GM04504 (cell line): Measurements from ENCODE around the gene LIMS4.
"Not testable (repeated sequence)": the region's sequence is repeated elsewhere in the genome, so short reads cannot be mapped to it uniquely, and the experiment has no call there.

ENCODE experiments used
- DNase-seq: peaks from one replicate; pipeline ENCODE4 v3.0.0-alpha.2; 2012; ENCODE audit warnings: low read depth

The LIMS4 gene

DNA sequence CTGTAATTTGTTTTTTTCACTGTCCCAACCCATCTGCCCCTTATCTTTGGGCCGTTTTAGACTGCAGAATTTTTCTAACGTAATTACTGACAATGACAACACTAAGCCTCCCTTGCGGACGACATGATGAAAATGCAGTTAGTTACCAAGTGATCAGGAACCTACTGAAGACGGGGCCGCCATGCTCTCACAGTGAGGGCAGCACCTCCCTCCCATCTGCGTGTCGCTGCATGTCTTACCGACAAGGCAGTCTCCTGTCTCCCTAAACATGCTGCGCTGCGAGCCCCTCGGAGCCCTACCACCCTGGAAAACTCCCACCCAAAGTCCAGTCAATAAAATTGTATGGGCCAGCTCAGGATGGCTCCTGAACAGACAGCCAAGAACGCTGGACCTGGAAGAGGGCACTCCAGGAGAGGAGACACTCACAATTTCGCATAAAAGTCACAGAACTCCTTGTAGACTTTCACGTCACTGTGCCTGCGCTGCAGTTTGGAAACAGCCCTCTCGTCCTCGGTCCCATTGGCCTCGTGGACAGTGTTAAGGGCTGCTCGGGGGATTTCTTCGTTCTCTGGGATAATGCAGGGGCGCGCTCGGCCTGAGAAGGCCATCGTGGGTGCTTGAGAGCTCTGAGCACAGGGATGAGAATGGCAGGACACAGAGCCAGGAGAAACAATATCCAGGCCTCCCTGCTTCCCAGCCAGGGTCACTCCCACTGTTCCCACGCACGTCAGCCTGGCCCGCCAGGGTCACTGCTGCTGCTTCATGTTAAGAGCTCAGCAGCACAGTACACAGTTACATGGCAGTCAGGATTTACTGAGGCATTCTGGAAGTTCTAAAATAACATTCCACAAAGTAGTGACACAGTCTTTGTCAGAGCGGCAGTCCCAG is at the start of gene LIMS4:
TSS of gene LIMS4 (minus strand) at position 646 of the 888 bp plus-strand sequence. CDS start at position 608, 38 bp downstream.
- not testable (repeated sequence) for DNase-seq

DNA sequence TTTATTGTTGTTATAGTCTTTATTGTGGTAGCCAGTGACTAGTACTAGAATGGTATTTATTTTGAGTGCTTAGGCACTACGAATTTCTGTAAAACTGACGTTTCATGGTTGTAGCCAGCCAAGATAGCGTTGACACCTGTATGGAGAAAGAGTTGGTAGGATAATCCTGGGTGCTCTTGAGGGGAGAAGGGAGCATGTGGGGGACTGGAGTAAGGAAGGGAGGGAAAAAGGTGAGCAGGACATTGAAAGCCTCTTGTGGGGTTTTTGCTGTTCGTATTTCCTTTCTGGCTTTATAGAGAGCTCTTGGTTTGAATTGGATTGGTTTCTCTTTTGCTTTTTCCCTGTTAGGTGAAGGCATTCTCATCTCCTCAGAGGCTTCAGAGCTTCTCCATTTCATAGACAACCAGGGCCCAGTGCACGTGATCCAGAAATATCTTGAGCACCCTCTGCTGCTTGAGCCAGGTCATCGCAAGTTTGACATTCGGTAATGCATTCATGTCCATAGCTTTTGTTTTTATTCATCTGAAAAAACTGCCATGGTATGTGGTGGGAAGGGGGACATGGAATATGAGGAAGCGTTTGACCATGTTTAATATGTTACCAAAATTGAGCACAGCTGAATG is 27.2 kb upstream of the LIMS4 start:
- not testable (repeated sequence) for DNase-seq

GRCh38 chr2:110496027-110496426 is 23.4 kb upstream of the LIMS4 start:
- DNase-seq = not testable (repeated sequence)

DNA sequence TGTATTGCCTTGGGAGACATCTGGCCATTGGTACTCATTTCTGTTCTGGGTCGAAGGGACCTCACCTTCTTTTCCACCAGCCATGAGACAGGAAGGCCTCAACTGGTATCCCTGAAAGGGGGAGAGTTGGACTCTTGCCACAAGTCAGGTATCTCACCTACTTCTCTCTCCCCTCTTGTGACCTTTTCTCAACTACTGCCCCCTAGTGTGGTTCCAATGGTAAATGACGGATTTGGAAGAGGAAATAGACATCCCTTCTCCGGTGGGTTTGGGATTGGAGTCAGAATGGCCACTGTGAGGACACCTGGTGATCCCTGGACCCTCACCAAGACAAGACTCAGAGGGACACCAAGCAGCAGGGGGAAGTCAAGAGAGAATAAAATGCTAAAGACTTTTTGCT is 21.9 kb upstream of the LIMS4 start:
- not testable (repeated sequence) for DNase-seq

- DNase-seq = not testable (repeated sequence)
These were observed 16.4 kb upstream of the LIMS4 start for GRCh38 chr2:110488991-110489390.

DNA sequence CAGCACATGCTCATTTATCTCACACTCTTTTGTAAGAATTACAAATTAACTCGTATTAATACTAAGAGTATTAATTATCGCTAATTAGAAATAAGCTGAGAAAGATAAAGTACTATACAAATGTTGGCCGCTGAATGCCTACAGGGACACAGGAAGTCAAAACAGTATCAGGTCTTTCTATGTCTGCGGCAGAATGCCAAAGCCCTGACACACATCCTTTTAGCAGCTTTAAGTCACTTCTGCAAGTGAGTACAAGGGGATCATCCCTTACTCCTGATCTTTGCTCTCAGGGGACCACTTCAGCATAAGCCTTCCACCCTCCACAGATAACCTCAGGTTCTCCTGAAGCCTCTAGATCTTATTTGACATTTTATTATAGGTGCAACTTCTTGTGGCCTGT is 10.1 kb upstream of the LIMS4 start:
- DNase-seq = not testable (repeated sequence)

GRCh38 chr2:110481200-110481599 is 8.6 kb upstream of the LIMS4 start:
- DNase-seq = not testable (repeated sequence)

GRCh38 chr2:110480084-110480483 is 7.5 kb upstream of the LIMS4 start:
- DNase-seq = not testable (repeated sequence)

DNA sequence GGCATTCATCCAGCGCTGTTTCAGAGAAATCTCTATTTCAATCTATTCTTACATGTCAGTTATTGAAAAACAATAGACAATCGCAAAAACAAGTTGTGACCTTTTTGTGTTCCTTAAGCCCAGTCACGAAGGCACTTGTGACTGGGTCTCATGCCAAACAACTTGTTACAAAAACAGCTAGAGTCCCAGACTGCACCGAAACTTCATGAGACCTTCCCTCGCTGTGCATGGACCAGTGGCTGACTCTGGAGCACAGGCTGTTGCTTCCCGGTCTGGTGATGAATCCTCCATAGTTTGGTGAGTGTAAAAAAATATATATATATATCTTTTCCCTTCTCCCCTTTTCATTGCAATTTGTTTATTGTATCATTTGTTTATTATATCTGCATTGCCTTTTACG is 4.8 kb upstream of the LIMS4 start:
- DNase-seq = not testable (repeated sequence)

GRCh38 chr2:110476952-110477351 is 4.3 kb upstream of the LIMS4 start:
- not testable (repeated sequence) for DNase-seq

DNA sequence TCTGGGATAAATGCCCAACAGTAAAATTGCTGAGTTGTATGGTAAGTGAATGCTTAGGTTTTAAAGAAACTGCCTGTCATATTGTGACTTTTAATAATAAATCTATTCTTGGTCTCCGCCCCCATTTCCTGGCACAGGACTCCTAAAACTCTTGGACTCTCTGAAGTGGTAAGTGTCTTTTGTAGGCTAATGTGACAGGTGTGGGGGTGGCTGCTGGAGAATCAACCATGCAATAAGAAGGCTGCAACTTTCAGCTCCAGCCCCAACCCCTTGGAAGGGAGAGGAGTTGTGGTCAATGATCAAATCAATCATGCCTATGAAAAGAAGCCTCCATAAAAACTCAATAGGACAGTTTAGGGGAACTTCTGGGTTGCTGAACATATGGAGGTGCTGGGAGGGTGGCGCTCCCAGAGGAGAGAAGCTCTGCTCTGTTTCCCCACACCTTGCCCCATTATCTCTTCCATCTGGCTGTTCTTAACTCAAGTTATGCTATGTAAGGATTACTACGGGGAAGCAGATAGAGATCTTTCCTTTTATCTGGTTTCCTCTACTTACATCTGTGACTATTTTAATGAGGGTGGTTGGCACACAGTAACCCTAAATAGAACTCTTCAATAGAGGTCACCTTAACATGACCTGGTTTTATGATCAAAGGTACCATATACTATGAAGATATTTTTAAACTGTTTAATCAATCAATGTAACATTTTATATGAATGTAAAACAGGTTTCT is 3.2 kb upstream of the LIMS4 start:
- DNase-seq = not testable (repeated sequence)

DNA sequence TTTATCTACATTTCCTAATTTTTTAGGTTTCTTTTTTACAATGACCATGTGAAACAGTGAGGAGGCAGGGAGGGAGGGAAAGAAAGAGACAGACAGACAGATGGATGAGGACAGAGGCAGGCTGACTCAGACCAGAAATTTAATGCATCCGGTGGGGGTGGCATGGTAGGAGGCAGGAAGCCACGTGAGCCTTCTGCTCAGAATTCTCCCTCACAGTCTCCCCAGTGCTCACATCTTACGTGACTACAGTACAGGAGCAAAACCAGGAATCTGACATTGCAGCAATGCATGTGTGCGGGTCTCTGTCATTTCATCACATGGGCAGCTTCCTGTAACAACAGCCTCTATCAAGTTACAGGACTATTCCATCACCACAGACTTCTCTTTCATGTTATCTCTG is 2.3 kb upstream of the LIMS4 start:
- not testable (repeated sequence) for DNase-seq

DNA sequence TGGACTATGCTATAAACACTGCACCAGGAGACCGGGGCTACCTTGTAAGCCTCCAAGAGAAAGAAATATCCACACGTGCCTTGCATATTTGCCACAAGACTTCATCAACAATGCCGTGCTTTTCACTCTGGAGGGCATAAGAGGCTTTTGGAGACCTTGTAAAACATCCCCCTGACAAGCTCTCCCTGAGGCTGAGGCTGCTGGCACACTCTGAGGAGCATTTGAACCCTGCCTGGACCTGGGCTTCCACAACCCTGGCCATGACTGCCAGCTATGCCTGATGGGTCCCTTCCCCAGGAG is 393 bp upstream of the LIMS4 start:
- not testable (repeated sequence) for DNase-seq

- not testable (repeated sequence) for DNase-seq
These were observed 3.7 kb downstream of the LIMS4 start for GRCh38 chr2:110468921-110469320.

DNA sequence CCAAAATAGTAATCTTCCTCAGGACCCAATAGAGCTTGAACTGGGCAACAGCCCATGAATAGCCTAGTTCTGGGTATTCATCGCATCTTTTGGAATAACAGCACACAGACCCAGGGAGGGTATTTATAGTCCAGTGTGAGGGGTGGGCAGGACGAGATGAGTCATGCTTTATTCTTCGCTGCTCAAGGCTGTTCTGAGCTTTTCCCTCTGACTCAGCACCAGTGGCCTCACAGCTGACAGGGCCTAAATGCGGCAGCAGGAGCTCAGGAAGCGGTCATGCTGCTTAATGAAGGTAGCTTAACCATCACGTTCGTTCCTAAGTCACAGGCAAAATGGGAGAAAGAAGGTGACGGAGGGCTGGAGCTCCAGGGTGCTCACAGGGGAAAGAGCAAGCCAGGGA is 7.3 kb downstream of the LIMS4 start:
- DNase-seq = not testable (repeated sequence)

DNA sequence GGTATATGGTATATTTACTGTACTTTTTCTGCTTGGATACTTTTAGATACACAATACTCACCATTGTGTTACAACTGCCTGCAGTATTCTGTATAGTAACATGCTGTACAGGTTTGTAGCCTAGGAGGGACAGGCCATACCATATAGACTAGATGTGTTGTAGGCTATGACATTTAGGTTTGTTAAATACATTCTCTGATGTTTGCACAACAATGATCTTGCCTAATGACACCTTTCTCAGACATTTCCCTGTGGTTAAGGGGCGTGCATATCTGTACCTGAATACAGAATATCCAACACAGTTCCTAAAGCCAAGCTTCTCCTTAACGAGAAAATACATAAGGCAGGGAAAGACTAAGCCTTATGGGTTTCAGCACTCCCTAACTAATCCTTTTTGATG is 10.2 kb downstream of the LIMS4 start:
- DNase-seq = not testable (repeated sequence)

GRCh38 chr2:110460318-110460717 is 12.3 kb downstream of the LIMS4 start:
- not testable (repeated sequence) for DNase-seq

GRCh38 chr2:110457214-110457590 is 15.4 kb downstream of the LIMS4 start:
- not testable (repeated sequence) for DNase-seq

DNA sequence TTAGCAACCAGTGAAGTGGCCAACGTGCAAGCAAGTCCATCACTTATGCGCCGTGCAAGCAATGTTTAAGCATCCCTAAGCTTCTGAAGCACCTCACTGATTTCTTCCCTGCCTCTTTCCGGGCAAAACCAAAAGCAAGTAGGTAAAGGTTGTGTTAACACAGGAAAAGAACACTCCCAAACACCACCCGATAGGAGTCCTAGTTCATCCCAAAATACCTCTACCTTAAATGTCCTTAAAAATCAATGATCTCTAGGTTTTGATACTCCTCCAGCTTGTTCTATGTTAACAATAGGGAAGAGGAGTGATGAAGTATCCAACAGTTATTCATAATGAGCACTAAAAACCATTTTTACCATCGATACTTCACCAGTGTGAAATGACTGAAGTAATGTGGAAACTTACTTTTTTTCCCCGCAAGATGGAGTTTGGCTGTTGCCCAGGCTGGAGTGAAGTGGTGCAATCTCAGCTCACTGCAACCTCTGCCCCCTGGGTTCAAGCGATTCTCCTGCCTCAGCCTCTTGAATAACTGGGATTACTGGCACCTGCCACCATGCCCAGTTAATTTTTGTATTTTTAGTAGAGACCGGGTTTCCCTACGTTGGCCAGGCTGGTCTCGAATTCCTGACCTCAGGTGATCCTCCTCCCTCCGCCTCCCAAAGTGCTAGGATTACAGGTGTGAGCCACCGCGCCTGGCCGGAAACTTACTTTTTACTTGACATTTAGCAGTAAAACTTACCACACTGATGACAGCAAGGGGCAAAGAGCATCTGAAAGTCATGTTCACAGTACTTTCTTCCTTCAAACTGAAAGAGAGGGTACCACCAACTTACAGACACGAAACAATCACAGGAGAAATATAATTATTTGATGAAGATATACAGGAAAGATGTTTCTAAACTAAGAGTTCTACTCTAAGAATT is 16.1 kb downstream of the LIMS4 start:
- not testable (repeated sequence) for DNase-seq

DNA sequence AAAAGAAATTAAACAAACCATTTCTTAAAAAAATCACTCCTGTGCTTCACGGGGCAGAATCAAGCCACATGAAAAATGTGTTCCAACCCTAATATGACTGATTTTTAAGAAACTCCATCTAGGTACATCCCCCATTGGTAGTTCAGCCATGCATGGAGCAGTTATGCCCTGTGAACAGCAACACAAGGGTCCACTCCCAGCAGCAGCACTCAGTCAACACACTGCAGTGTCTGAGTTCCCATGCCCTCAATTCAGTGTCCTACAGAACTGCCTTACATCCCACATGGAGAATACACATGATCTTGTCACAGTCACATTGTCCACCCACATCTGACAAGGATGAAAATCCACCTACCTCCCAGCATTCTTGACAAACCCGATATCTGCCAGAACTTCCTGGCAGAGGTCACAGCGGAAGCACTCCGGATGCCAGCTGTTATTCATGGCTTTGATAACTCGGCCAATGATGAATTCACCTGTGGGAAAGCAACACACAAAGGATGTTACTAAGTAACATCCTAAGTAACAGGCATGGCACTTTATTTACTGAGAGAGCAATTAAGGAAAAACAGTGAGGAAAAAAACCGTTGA is 17.4 kb downstream of the LIMS4 start:
- not testable (repeated sequence) for DNase-seq

- not testable (repeated sequence) for DNase-seq
These were observed 21.7 kb downstream of the LIMS4 start for GRCh38 chr2:110450951-110451350.
